Measurements from ENCODE around the gene AGBL1.

Gene AGBL1

GRCh38 chr15:86700864-86701610, 621.4 kb downstream of the AGBL1 start:
- H3K4me2 ChIP-seq (ENCODE audit: insufficient read depth, low read length): no peak overlapping the region
- no peaks in the 10 kb centered on the region for H3K4me1 ChIP-seq (ENCODE audit: insufficient read depth, low read length)
- no peak overlapping the region for H3K4me3 ChIP-seq (ENCODE audit: low read depth in 1 of 2, low read length in 2 of 2)
- no peak for DNase-seq
- H3K9me3 ChIP-seq (ENCODE audit: insufficient read depth, low read length, severe bottlenecking): no peaks in the 10 kb centered on the region
- ATAC-seq (ENCODE audit: insufficient read depth, low read depth): no peak
- H3K79me2 ChIP-seq (ENCODE audit: insufficient read depth, low read length): no peaks in the 10 kb centered on the region
- TF ChIP-seq EZH2 (IDR thresholded peaks at IDR 0.05; ENCODE audit: borderline replicate concordance, low read depth, low read length, severe bottlenecking): no peak
- H3K9ac ChIP-seq (ENCODE audit: low read depth, low read length): no peak overlapping the region
- H3K36me3 ChIP-seq (ENCODE audit: insufficient read depth, low read length): no peaks in the 10 kb centered on the region
- no peaks in the 10 kb centered on the region for H4K20me1 ChIP-seq (ENCODE audit: insufficient read depth, low read length)
- H2AFZ ChIP-seq (ENCODE audit: low read depth, low read length): no peak overlapping the region
- H3K27me3 ChIP-seq (ENCODE audit: insufficient read depth, low read length, poor library complexity): no peaks in the 10 kb centered on the region
- H3K27ac ChIP-seq (ENCODE audit: low read length): no peak overlapping the region

- Histone ChIP-seq H3K9me3 (ENCODE audit: insufficient read depth, low read length, severe bottlenecking) (no peaks in the 10 kb centered on the region), H2AFZ (ENCODE audit: low read depth, low read length) (no peak overlapping the region), H3K36me3 (ENCODE audit: insufficient read depth, low read length) (no peaks in the 10 kb centered on the region), H3K27ac (ENCODE audit: low read length) (no peak overlapping the region), H3K4me2 (ENCODE audit: insufficient read depth, low read length) (no peak overlapping the region), H3K79me2 (ENCODE audit: insufficient read depth, low read length) (no peaks in the 10 kb centered on the region), H3K27me3 (ENCODE audit: insufficient read depth, low read length, poor library complexity) (no peaks in the 10 kb centered on the region), H3K4me1 (ENCODE audit: insufficient read depth, low read length) (no peaks in the 10 kb centered on the region), H3K4me3 (ENCODE audit: low read depth in 1 of 2, low read length in 2 of 2) (no peak overlapping the region), H3K9ac (ENCODE audit: low read depth, low read length) (no peak overlapping the region), H4K20me1 (ENCODE audit: insufficient read depth, low read length) (no peaks in the 10 kb centered on the region)
- ATAC-seq (ENCODE audit: insufficient read depth, low read depth) (no peak), DNase-seq (no peak)
- no peak for TF ChIP-seq EZH2 (IDR thresholded peaks at IDR 0.05; ENCODE audit: borderline replicate concordance, low read depth, low read length, severe bottlenecking)
- no peak for TF ChIP-seq CTCF (IDR thresholded peaks at IDR 0.05; ENCODE audit: borderline replicate concordance, extremely low read depth, low read length, poor library complexity, severe bottlenecking)
Measured at GRCh38 chr15:86701611-86701963, 621.9 kb downstream of the AGBL1 start.

GRCh38 chr15:86706813-86707212, 627.1 kb downstream of the AGBL1 start:
- ATAC-seq (ENCODE audit: insufficient read depth, low read depth): no peak
- Histone ChIP-seq H3K27ac (ENCODE audit: low read length) (no peak overlapping the region), H3K9ac (ENCODE audit: low read depth, low read length) (no peak overlapping the region), H3K36me3 (ENCODE audit: insufficient read depth, low read length) (no peaks in the 10 kb centered on the region), H3K4me1 (ENCODE audit: insufficient read depth, low read length) (no peaks in the 10 kb centered on the region), H3K79me2 (ENCODE audit: insufficient read depth, low read length) (no peaks in the 10 kb centered on the region), H3K9me3 (ENCODE audit: insufficient read depth, low read length, severe bottlenecking) (no peaks in the 10 kb centered on the region), H3K4me3 (ENCODE audit: low read depth in 1 of 2, low read length in 2 of 2) (no peak overlapping the region), H3K4me2 (ENCODE audit: insufficient read depth, low read length) (no peak overlapping the region), H3K27me3 (ENCODE audit: insufficient read depth, low read length, poor library complexity) (no peaks in the 10 kb centered on the region), H4K20me1 (ENCODE audit: insufficient read depth, low read length) (no peaks in the 10 kb centered on the region), H2AFZ (ENCODE audit: low read depth, low read length) (no peak overlapping the region)
- no peak for TF ChIP-seq CTCF (IDR thresholded peaks at IDR 0.05; ENCODE audit: borderline replicate concordance, extremely low read depth, low read length, poor library complexity, severe bottlenecking)
- no peak for DNase-seq

GRCh38 chr15:86711476-86711875, 631.8 kb downstream of the AGBL1 start:
- no peaks in the 10 kb centered on the region for H4K20me1 ChIP-seq (ENCODE audit: insufficient read depth, low read length)
- ATAC-seq (ENCODE audit: insufficient read depth, low read depth): no peak
- no peak overlapping the region for H3K27ac ChIP-seq (ENCODE audit: low read length)
- no peak overlapping the region for H3K4me2 ChIP-seq (ENCODE audit: insufficient read depth, low read length)
- H3K4me1 ChIP-seq (ENCODE audit: insufficient read depth, low read length): no peaks in the 10 kb centered on the region
- H3K79me2 ChIP-seq (ENCODE audit: insufficient read depth, low read length): no peaks in the 10 kb centered on the region
- no peaks in the 10 kb centered on the region for H3K9me3 ChIP-seq (ENCODE audit: insufficient read depth, low read length, severe bottlenecking)
- DNase-seq: no peak
- H3K4me3 ChIP-seq (ENCODE audit: low read depth in 1 of 2, low read length in 2 of 2): no peak overlapping the region
- H3K27me3 ChIP-seq (ENCODE audit: insufficient read depth, low read length, poor library complexity): no peaks in the 10 kb centered on the region
- no peak for TF ChIP-seq EZH2 (IDR thresholded peaks at IDR 0.05; ENCODE audit: borderline replicate concordance, low read depth, low read length, severe bottlenecking)
- no peak for TF ChIP-seq CTCF (IDR thresholded peaks at IDR 0.05; ENCODE audit: borderline replicate concordance, extremely low read depth, low read length, poor library complexity, severe bottlenecking)
- no peaks in the 10 kb centered on the region for H3K36me3 ChIP-seq (ENCODE audit: insufficient read depth, low read length)
- H2AFZ ChIP-seq (ENCODE audit: low read depth, low read length): no peak overlapping the region
- no peak overlapping the region for H3K9ac ChIP-seq (ENCODE audit: low read depth, low read length)

Data from DND-41 (cell line).